K562 (cell line): ENCODE measurements around the gene HCN3. TPM values are rescaled to one million over a fixed set of nuclear protein-coding genes. Genes with fewer than 3 reads are reported as not detected.

Experiments
- ATAC-seq: fragments of 200-7000 bp; cut with Tn5 transposase; 3 replicates; pipeline ENCODE4 v1.9.1; 2020; ENCODE audit warnings: moderate library complexity
- BruUV-seq: library from RNA; stranded (reverse); fragments of 400-500 nt; replicated peaks from 2 replicates; lab custom pipeline; 2021; lab: Mats Ljungman, UMichigan
- CTCF ChIA-PET: fragments of 300-600 bp; formaldehyde crosslinking; extraction: SDS; loops from one replicate; lab custom pipeline; 2021; ENCODE audit warnings: low intra/inter-chr PET ratio; lab: Yijun Ruan, JAX
- POLR2A ChIA-PET: fragments of 300-600, 350-650 bp; sonication (Branson Sonifier 250); formaldehyde crosslinking; extraction: SDS; loops from one replicate; lab custom pipeline; 2021; ENCODE audit warnings: antibody characterized with exemption, inconsistent platforms; lab: Yijun Ruan, JAX
- DNase-seq, 4 experiments: peaks; one replicate each; pipeline versions ENCODE4 v3.0.0 to v3.0.0-alpha.2; 2011 to 2018; ENCODE audit warnings: low spot score in 3 of 4, mixed read lengths in 3 of 4; ENCODE audit errors: extremely low read depth in 1 of 4
- FAIRE-seq: peaks from 2 replicates; lab custom pipeline; 2011; peaks lifted over from hg19 to GRCh38; lab: Jason Lieb, UNC
- H2AFZ ChIP-seq: 2 replicates; pipeline ENCODE4 v1.6.0; 2011; ENCODE audit warnings: low read depth, low read length, control low read depth, inconsistent platforms
- H3K27ac ChIP-seq: fragments of 200-600 bp; 3 replicates; pipeline ENCODE4 v1.8.0; 2011; ENCODE audit warnings: low read depth, mild to moderate bottlenecking, control low read depth, inconsistent platforms, low read length, moderate library complexity, mixed read lengths; ENCODE audit errors: extremely low read depth
- H3K27me3 ChIP-seq, 2 experiments: fragments of 300-600 bp in 1 of 2; 2 replicates in 1 of 2; 3 replicates in 1 of 2; pipeline versions ENCODE4 v1.6.0 to v1.8.0; 2011; ENCODE audit warnings: inconsistent platforms in 2 of 2, low read length in 2 of 2, mild to moderate bottlenecking in 1 of 2, mixed read lengths in 1 of 2, moderate library complexity in 1 of 2; ENCODE audit not compliant: control insufficient read depth in 2 of 2, insufficient read depth in 2 of 2
- H3K36me3 ChIP-seq: fragments of 300-600 bp; 3 replicates; pipeline ENCODE4 v1.8.0; 2011; ENCODE audit warnings: mild to moderate bottlenecking, low read length, inconsistent platforms; ENCODE audit not compliant: control insufficient read depth, insufficient read depth
- H3K4me1 ChIP-seq, 2 experiments: fragments of 200-600 bp in 1 of 2; replicated peaks in 1 of 2; 2 replicates in 1 of 2; 3 replicates in 1 of 2; pipeline versions ENCODE4 v1.5.1 to v1.8.0; 2011; ENCODE audit warnings: inconsistent platforms in 2 of 2, low read length in 2 of 2, mild to moderate bottlenecking in 1 of 2, mixed read lengths in 1 of 2, moderate library complexity in 1 of 2; ENCODE audit not compliant: control insufficient read depth in 2 of 2, insufficient read depth in 2 of 2
- H3K4me2 ChIP-seq: 2 replicates; pipeline ENCODE4 v1.6.1; 2011; ENCODE audit warnings: low read length, control low read depth, inconsistent platforms, mixed read lengths; ENCODE audit not compliant: insufficient read depth
- H3K4me3 ChIP-seq: fragments of 200-600 bp; sonication (generic), shearing (Covaris generic); 2 replicates; pipeline ENCODE4 v1.5.1; 2016; ENCODE audit warnings: control low read depth, inconsistent platforms
- H3K79me2 ChIP-seq: fragments of 200-600 bp; 3 replicates; pipeline ENCODE4 v1.8.0; 2011; ENCODE audit warnings: low read length, inconsistent platforms; ENCODE audit not compliant: control insufficient read depth, insufficient read depth
- H3K9ac ChIP-seq, 2 experiments: 2 replicates each; pipeline versions ENCODE4 v1.6.0 to v1.6.1; 2011; ENCODE audit warnings: low read depth in 2 of 2, low read length in 2 of 2, control low read depth in 1 of 2, inconsistent platforms in 1 of 2, mild to moderate bottlenecking in 1 of 2, mixed read lengths in 1 of 2; ENCODE audit not compliant: insufficient read depth in 1 of 2
- H3K9me1 ChIP-seq: one replicate; pipeline ENCODE4 v1.6.0; 2011; ENCODE audit warnings: inconsistent platforms, mild to moderate bottlenecking, low read length, moderate library complexity; ENCODE audit not compliant: control insufficient read depth, insufficient read depth
- H3K9me3 ChIP-seq: replicated peaks from 2 replicates; pipeline ENCODE4 v1.5.1; 2011; ENCODE audit warnings: low read depth, low read length, inconsistent platforms; ENCODE audit not compliant: control insufficient read depth, insufficient read depth
- H4K20me1 ChIP-seq: replicated peaks from 2 replicates; pipeline ENCODE4 v1.6.1; 2011; ENCODE audit warnings: low read length, inconsistent platforms, mixed read lengths; ENCODE audit not compliant: control insufficient read depth, insufficient read depth
- ASH1L ChIP-seq: fragments of 450-650 bp; IDR thresholded peaks from 2 replicates; pipeline ENCODE4 v1.6.1; 2018; ENCODE audit warnings: borderline replicate concordance, mild to moderate bottlenecking, low read depth; ENCODE audit not compliant: partially characterized antibody
- CHAMP1 ChIP-seq: fragments of 450-650 bp; IDR thresholded peaks from 2 replicates; pipeline ENCODE4 v1.6.1; 2016; ENCODE audit warnings: mild to moderate bottlenecking
- KDM5B ChIP-seq: fragments of 200-600 bp; sonication (generic); IDR thresholded peaks from 2 replicates; pipeline ENCODE4 v1.6.1; 2012; ENCODE audit warnings: low read depth, mild to moderate bottlenecking, moderate library complexity, low read length, control low read depth, inconsistent platforms; ENCODE audit not compliant: insufficient replicate concordance
- POLR2G ChIP-seq: fragments of 200-400 bp; formaldehyde crosslinking; IDR thresholded peaks from 2 replicates; pipeline ENCODE4 v1.6.1; 2017; ENCODE audit warnings: low read depth, mild to moderate bottlenecking, antibody characterized with exemption, low read length, moderate library complexity
- TRIM25 ChIP-seq: fragments of 450-650 bp; IDR thresholded peaks from 2 replicates; pipeline ENCODE4 v1.7.0; 2016; ENCODE audit warnings: borderline replicate concordance
- ZNF764 ChIP-seq: fragments of 250-450 bp; sonication (Bioruptor Pico); IDR thresholded peaks from 2 replicates; pipeline ENCODE4 v1.4.0; 2020; ENCODE audit warnings: low read depth, mild to moderate bottlenecking, moderate library complexity
- WGBS: fragments of 100-300 bp; shearing (Covaris generic); methylation state at CpG from one replicate; pipeline ENCODE4 v1.1.6; 2016; ENCODE audit warnings: low coverage, mixed read lengths; ENCODE audit not compliant: insufficient coverage; ENCODE audit errors: missing lambda C conversion rate; 5-methylcytosine and 5-hydroxymethylcytosine counted together
- in situ Hi-C: fragments of 300-500 bp; cut with MboI; formaldehyde crosslinking; loops from 4 replicates; pipeline ENCODE4 v1.15.0; 2018; ENCODE audit warnings: inconsistent platforms, mixed read lengths
- intact Hi-C: fragments of 100-400 bp; cut with micrococcal nuclease; formaldehyde crosslinking; loops from 2 replicates; pipeline ENCODE4 v1.14.2; 2022
- polyA plus RNA-seq, 8 experiments: library from polyadenylated mRNA; depleted of rRNA in 4 of 8; stranded (reverse) in 5 of 8; unstranded in 3 of 8; fragments of >200 nt; fragmentation: Nextera tagmentation in 2 of 8; fragmentation: Illumina TruSeq in 1 of 8; extraction: Ambion mirVana in 2 of 8; extraction: Trizol in 1 of 8; gene quantifications; 2 replicates each; pipeline versions ENCODE4 v1.2.1 to v1.2.3, GENCODE V29; 2011 to 2014; ENCODE audit warnings: inconsistent platforms in 1 of 8, missing spikeins in 1 of 8
- total RNA-seq, 7 experiments: library from RNA; depleted of rRNA in 6 of 7; stranded (reverse); fragments of >200 nt in 6 of 7; fragmentation: Illumina TruSeq in 2 of 7; extraction: Trizol in 2 of 7; gene quantifications; 2 replicates each; pipeline versions ENCODE4 v1.2.1 to v1.2.3, GENCODE V29; 2011 to 2021; ENCODE audit warnings: low replicate concordance in 1 of 7

Gene HCN3
- total and polyA plus RNA-seq, 9 of the 15 experiments (the other 6 are each of a cell fraction or from before 2014, with no cell fraction given), result 0.91 to 9.7 (median 3.9) TPM

DNA sequence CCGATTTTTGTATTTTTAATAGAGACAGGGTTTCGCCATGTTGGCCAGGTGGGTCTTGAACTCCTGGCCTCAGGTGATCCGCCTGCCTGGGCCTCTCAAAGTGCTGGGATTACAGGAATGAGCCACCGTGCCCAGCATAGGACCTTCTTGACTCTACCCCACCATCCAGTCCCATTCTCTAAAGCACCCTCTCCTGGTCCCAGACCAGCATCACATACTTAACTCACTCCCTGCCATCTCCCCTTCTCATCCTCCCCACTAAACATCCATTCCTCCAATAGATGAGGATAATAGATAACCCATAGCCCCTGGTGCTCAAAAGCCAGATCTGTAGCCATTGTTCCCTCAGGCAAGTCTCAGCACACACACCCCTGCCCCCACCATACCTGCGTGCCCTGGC lies 24.1 kb upstream of the HCN3 start (continued):
- no peak for TF ChIP-seq TRIM25
- TF ChIP-seq CHAMP1, result no peak
- no peak for TF ChIP-seq ASH1L

GRCh38 chr1:155253797-155254196 lies 23.5 kb upstream of the HCN3 start:
- H2AFZ ChIP-seq, result no peak overlapping the region
- FAIRE-seq (no peak), DNase-seq (peak in 1 of 4 experiments; percentile 34), ATAC-seq (no peak)
- peak overlapping the region; percentile 75 to 97; a peak in 3 of 4 replicates for H3K9ac ChIP-seq
- H3K4me3 ChIP-seq, result peak overlapping the region; percentile 58
- H3K9me3 ChIP-seq, result no peaks in the 10 kb centered on the region
- H4K20me1 ChIP-seq, result no peaks in the 10 kb centered on the region
- no TSS peak for BruUV-seq
- no peaks in the 10 kb centered on the region for H3K9me1 ChIP-seq
- H3K79me2 ChIP-seq, result peaks cover 18% of the 10 kb centered on the region
- intact Hi-C loops (loop anchor here (5.0 to 10.0 kb wide), 2 partner anchors 251 to 339 kb away; no protein-coding TSS in a partner anchor), in situ Hi-C loops (loop anchor here (10.0 kb wide), 1 partner anchor 341 kb away; no protein-coding TSS in a partner anchor)
- peaks cover 25 to 48% of the 10 kb centered on the region in 2 experiments for H3K4me1 ChIP-seq
- ChIA-PET CTCF (interaction anchor here (1.2 kb wide), 1 partner anchor 70 kb away, joined by 4 read pairs; no protein-coding TSS in a partner anchor), POLR2A (no interaction called here)
- H3K36me3 ChIP-seq, result peaks cover 39% of the 10 kb centered on the region; the same call in 2 of the 3 replicates
- no peaks in the 10 kb centered on the region for H3K27me3 ChIP-seq
- peak overlapping the region; percentile 65; the same call in 1 of the 3 replicates for H3K27ac ChIP-seq
- H3K4me2 ChIP-seq, result peak overlapping the region; percentile 81
- WGBS, result 58% methylated on average over 5 of the region's 5 CpGs
- TF ChIP-seq KDM5B (peak; percentile 4), ZNF764 (CRISPR knock-in tag) (no peak), POLR2G (no peak)
